DLD1 (cell line): ENCODE data around the gene BPTF.
"Not testable (repeated sequence)": the region's sequence is repeated elsewhere in the genome, so short reads cannot be mapped to it uniquely, and the experiment has no call there.

ENCODE experiments used
- in situ Hi-C: cut with HindIII; loops from 2 replicates; pipeline ENCODE4 v1.10.0; 2017; ENCODE audit warnings: low sequenced_read_pairs

BPTF gene, protein sequence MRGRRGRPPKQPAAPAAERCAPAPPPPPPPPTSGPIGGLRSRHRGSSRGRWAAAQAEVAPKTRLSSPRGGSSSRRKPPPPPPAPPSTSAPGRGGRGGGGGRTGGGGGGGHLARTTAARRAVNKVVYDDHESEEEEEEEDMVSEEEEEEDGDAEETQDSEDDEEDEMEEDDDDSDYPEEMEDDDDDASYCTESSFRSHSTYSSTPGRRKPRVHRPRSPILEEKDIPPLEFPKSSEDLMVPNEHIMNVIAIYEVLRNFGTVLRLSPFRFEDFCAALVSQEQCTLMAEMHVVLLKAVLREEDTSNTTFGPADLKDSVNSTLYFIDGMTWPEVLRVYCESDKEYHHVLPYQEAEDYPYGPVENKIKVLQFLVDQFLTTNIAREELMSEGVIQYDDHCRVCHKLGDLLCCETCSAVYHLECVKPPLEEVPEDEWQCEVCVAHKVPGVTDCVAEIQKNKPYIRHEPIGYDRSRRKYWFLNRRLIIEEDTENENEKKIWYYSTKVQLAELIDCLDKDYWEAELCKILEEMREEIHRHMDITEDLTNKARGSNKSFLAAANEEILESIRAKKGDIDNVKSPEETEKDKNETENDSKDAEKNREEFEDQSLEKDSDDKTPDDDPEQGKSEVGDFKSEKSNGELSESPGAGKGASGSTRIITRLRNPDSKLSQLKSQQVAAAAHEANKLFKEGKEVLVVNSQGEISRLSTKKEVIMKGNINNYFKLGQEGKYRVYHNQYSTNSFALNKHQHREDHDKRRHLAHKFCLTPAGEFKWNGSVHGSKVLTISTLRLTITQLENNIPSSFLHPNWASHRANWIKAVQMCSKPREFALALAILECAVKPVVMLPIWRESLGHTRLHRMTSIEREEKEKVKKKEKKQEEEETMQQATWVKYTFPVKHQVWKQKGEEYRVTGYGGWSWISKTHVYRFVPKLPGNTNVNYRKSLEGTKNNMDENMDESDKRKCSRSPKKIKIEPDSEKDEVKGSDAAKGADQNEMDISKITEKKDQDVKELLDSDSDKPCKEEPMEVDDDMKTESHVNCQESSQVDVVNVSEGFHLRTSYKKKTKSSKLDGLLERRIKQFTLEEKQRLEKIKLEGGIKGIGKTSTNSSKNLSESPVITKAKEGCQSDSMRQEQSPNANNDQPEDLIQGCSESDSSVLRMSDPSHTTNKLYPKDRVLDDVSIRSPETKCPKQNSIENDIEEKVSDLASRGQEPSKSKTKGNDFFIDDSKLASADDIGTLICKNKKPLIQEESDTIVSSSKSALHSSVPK (N-terminal part only)

DNA sequence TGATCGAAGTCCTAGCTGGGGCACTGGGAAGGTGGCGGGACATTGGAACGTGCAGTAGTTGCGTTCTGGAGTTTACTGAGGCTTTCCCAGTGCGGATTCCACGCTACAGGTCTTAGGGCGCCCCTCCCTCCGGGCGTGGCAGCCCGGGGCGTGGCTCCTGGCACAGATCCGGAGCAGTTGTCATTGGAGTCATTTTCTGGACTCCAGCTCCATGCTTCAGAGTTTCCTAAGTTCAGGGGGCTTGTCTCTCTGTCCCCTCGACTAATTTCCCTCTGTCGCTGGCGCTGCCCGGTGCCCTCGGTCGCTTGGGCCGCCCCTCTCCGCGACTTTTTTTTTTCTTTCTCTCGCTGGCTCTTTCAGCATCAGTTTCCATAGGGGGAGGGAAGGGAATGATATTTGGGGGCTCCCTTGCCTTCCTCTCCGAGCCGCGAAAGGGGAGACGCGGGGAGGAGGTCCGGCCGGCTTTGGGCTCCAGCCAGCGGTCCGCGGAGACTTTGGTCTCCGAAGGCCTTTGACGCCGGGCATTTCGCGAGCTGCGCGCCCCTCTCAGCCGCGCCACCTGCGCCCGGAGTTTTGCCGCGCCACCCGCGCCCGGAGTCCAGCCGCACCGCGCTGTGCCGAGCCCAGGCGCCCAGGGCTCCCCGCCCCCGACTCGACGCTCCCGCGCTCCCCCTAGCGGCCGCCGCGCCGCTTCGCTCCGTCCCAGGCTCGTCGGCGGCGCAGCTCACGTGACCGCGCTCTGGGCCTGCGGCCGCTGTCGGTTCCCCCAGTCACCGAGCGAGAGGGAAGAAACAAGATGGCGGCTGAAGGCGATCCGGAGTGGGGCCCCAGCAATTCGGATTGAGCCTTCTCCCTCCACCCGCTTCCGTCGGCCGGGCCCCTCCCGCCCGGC lies at the start of gene BPTF:
TSS of gene BPTF (plus strand) at position 769 of the 892 bp plus-strand sequence. CDS start 222 bp downstream, outside the sequence.
- in situ Hi-C loops, result no loop called here

DNA sequence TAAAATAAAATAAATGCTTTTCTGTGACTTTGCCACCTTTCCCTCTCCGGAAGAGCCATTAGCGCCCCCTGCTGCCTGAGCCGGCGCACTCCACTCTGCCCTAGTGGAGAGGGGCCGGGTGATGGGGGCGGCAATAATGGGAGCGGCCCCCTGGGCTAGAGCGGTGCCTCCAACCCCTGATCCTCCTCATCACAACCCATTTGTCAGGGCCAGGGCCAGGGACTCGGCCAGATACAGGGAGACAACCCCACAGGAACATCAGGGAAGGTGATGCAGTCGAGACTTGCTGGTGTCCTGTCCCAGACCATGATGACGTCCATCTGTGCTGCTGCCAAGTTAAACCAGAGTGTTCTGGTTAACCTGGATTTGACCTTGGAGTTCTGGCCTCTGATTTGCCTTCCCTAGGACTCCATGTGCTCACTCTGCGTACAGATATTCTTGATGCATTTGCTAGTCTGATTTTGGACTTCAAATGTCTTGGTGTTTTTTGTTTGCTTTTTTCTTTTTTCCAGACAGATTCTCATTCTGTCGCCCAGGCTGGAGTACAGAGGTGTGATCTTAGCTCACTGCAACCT lies 46.1 kb upstream of the BPTF start:
- in situ Hi-C loops, result no loop called here

DNA sequence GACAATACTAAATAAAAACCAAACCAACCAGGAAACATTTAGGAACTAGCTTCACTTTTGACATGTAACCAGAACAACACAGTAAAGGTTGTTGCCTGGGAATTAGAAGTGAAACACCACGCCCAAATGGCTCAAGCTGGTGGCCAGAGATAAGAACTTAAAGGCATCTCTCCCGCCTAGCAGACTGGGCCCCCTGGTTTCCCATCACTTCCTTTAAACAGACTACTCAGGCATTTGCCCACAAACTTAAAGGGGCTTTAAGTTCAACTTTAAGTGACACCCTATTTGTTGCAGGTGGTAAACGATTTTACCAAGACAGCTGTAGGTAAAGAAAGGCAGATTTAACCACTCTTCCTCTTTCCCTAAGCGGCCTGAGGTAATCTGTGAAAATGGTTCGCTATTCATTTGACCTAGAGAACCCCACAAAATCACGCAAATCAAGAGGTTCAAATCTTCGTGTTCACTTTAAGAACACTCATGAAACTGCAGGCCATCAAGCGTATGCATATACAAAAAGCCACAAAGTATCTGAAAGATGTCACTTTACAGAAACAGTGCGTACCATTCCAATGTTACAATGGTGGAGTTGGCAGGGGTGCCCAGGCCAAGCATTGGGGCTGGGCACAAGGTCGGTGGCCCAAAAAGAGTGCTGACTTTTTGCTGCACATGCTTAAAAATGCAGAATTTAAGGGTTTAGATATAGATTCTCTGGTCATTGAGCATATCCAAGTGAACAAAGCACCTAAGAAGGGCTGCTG lies 40.8 kb upstream of the BPTF start:
- in situ Hi-C loops, result no loop called here

DNA sequence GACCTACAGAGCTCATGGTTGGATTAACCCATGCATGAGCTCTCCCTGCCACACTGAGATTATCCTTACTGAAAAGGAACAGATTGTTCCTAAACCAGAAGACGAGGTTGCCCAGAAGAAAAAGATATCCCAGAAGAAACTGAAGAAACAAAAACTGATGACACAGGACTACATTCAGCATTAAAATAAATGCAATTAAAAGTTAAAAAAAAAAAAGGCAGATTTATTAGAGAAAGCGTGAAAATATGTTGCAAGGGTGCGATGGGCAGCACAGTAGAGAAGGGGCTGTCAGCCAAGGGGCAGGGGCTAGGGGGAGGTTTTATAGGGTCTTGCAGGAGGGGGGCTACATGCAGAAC lies 40.2 kb upstream of the BPTF start:
- in situ Hi-C loops, result no loop called here

DNA sequence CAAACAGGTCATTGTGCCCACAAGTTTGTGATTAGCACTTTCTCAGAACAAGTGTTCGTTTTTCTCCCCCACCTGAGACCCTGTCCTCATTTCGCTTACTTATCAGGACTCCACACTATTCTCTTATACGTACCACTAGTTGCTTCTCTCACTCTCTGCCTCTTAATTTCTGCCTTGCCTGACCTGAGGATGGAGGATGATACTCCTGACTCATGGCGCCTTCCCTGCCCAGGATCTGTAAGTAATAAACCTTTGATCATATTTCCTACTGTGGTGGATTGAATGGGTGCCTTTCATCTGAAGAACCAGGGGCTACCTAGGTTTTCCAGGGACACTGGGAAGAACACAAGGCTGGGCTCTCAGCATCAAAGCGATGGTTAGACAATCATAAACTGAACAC lies 39.8 kb upstream of the BPTF start:
- in situ Hi-C loops, result no loop called here

DNA sequence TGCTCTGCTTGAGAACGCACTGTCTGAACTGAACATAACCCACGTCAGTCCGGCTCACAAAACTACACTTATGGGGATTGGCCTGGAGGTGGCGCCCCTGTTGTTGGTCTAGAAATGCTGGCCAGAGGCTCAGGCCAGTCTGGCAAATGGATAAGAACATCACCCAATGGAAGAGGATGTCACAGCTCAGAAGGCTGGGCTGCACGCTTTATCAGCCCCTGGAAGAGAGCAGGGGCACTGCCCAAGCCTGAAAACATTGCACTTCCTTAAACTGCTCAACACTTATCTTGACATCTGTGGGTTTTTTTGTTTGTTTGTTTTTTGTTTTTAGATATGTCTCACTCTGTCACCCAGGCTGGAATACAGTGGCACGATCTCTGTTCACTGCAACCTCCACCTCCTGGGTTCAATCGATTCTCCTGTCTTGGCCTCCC lies 24.8 kb upstream of the BPTF start:
- in situ Hi-C loops, result no loop called here

DNA sequence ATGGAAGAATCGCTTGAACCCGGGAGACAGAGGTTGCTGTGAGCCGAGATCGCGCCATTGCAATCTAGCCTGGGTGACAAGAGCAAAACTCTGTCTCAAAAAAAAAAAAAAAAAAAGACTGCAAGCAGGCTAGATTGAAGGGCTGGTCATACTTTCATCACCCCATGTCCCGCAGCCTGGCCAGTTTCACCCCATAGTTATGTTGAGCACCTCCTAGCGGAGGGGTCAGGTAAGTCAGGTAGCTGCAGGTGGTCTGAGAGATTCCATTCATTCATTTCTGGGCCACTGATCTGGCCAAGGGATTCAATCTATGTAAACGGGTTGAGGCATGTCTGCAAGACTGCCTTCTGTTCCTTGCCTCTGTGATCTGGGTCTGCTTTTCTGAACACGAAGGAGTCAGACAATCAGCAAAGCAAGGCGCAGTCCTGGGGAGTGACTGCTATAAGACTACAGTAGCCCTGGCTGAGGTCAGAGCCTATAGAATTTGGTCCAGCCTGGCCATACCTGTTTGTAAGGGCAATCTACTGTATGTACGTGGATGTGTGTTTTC lies 23.6 kb upstream of the BPTF start:
- in situ Hi-C loops, result no loop called here

DNA sequence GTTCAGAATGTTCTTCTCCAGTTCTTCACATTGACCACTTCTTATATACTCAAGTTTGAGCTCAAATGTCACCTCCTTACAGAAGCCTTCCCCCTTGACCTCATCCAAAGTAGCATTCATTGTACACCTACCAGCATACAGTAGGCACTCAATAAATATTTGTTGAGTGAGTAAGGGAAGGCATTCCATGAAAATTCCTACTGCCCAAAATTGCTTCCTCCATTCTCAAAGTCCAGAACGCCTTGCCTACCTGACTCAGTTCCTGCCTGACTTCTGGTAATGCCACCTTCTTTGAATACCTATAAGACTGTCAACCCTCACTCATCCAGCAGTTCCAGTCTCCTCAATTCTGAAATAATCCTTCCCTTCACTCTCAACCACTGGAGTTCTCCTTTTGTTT lies 14.8 kb upstream of the BPTF start:
- in situ Hi-C loops, result no loop called here

DNA sequence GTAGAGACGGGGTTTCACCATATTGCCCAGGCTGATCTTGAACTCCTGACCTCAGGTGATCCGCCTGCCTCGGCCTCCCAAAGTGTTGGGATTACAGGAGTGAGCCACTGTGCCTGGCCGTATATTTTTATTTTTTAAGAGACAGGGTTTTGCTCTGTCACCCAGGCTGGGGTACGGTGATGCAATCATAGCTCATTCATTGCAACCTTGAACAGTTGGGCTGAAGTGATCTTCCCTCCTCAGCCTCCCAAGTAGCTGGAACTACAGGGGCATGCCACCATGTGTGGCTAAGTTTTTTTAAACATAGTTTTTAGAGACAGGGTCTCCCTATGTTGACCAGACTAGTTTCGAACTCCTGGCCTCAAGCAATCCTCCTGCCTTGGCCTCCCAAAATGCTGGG lies 12.9 kb upstream of the BPTF start:
- in situ Hi-C loops, result not testable (repeated sequence)

DNA sequence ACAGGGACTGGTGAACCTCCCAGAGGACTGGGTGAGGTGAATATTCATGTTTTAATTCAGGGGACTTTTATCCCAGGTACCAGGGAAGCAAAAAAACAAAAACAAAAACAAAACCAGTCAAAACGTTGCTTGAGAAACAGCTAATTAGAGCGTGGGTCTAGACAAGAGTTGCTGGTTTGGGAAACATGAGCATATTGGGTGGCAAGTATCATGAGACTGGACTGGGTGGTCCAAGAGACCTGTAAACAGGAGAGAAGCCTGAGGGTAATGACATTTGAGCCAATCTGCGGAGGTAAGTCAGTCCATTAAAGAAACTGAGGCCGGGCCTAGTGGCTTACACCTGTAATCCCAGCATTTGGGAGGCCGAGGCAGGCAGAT lies 11.5 kb upstream of the BPTF start:
- in situ Hi-C loops, result no loop called here

DNA sequence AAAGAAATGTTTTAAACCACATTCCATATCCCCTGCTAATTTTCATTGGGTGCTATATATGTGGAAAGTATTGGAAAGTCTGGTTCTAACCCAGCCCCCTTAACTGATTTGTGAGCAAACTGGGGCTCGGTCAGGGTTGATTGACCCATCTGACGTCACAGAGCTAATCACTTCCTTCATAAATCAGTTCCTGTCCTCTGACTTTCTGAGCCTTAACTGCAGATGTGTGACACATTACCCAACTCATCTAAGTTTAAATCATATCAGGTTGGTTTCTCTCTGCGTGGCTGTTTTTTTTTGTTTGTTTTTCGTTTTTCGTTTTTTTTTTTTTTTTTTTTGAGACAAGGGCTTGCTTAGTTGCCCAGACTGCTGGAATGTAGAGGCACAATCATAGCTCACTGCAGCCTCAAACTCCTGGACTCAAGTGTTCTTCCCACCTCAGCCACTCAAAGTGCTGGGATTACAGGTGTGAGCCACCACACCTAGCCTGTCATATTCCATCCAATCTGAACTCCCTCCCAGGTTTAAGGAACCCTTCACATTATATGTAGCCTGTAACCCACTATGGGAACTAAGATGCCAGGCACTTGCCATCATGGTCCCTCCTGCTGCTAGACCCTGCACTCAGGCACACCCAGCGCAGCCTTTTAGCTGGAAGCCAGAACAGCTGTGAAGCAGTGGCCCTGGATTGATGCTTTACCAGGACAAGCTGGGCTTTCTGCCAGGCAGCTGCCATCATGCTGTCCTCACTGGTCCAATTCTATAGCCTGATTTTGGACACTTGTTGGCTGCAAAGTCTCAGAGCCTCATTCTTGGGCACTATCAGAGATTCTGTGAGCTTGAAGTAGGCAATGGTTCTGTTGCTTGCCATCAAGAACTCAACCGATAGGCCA lies 6.9 kb upstream of the BPTF start:
- in situ Hi-C loops, result no loop called here

DNA sequence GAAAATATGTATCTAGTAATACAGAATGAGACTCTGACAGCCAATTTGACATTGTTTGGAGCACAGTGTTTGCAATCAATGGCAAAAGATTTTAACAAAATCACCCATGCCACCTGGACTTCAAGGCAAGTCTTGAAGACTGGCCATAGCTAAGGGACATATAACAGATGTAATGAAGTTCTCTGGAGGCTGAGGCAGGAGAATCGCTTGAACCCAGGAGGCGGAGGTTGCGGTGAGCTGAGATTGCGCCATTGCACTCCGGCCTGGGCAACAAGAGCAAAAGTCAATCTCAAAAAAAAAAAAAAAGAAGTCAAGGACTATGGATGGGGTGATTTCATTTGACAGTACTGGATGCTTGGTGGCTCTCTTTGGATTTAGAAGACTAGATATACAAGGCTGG lies 5.6 kb upstream of the BPTF start:
- in situ Hi-C loops, result no loop called here

DNA sequence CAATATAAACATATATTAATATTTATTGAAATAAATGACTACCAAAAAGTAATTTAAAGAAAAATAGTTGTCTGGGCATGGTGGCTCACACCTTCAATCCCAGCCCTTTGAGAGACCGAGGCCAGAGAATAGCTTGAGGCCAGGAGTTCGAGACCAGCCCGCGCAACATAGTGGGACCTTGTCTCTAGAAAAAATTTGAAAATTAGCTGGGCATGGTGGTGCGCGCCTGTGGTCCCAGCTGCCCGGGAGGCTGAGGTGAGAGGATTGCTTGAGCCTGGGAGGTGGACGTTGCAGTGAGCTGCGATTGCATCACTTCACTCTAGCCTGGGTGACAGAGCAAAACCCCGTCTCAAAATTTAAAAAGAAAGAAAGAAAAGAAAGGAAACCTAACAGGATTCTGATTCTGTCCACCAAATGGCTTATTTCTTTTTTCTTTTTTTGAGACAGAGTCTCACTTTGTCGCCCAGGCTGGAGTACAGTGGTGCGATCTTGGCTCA lies 3.4 kb upstream of the BPTF start:
- in situ Hi-C loops, result no loop called here

DNA sequence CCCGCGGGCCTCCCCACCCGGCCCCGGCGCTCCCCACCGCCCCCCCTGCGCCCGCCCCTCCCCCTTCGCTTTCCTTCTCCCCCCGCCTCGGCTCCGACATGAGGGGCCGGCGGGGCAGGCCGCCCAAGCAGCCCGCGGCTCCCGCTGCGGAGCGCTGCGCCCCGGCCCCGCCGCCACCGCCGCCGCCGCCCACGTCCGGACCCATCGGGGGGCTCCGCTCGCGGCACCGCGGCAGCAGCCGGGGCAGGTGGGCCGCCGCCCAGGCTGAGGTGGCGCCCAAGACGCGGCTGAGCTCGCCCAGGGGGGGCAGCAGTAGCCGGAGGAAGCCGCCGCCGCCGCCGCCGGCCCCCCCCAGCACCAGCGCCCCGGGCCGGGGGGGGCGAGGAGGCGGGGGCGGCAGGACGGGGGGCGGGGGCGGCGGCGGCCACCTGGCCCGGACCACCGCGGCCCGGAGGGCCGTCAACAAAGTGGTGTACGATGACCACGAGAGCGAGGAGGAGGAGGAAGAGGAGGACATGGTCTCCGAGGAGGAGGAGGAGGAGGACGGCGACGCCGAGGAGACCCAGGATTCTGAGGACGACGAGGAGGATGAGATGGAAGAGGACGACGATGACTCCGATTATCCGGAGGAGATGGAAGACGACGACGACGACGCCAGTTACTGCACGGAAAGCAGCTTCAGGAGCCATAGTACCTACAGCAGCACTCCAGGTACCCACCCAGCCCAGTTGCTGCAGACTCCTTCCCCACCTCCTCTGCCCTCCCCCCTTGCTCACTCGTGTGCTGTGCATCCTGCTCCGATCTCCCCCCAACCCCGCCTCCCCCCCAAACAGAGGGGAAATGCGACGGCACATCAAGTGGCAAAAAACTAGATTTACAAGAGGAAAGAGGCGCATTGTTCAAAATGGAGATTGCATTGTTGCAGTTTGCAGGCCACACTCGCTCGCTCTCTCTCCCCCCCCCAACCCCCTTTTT lies 611 bp downstream of the BPTF start:
- in situ Hi-C loops, result not testable (repeated sequence)

DNA sequence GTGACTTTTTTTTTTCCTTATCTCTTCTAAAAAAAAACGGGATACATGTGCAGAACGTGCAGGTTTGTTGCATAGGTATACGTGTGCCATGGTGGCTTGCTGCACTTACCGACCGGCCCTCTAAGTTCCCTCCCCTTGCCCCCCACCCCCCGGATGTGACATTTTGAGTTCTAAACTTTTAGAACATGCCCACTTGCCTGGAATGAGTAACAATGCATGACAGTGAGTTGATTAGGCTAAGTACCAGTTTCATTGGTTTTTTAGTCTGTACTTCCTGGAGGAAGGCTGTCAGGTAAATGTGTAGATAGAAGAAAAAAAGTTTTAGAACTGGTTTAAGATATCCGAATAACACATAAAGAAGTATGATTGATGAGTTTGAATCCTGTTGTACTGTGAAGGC lies 4.0 kb downstream of the BPTF start:
- in situ Hi-C loops, result no loop called here

DNA sequence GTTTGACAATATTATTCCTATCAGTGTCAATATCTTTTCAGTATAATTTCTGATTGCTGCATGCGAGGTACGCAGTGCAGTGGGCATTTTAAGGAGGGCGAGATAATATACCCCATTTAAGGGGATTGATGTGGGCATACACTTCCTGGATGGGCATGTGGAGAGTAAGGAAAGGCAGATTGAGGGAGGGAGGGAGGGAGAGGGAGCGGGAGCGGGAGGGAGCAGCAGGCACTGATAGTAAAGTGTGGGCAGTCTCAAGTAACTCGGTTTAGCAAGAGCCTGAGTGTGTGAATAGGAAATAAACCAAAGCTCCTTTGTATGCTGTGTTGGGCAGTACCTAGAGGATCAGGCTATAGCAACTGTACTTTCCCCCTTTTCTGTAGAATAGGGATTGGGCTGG lies 5.1 kb downstream of the BPTF start:
- in situ Hi-C loops, result no loop called here

DNA sequence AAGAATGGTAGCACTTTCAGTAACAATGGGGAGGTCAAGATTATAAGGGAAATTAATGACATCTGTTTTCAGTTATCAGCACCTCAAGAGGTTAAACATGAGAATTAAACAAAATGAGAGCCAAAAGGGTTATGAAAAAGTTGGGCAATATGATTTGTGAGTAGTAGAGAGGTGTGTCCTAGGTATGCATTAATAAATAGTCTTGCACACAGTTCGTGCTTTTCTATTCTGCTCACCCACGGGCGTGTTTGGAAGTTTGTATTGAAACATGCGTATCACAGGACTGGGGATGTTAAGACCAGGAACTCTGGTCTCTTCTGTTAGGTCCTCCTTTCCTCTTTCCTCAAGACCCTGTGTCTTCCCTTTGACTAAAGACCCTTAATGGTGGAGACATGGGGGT lies 6.0 kb downstream of the BPTF start:
- in situ Hi-C loops, result no loop called here
